Adipocyte (in vitro differentiated cells): ENCODE data around the gene FCN2.

Experiments used
- DNase-seq: peaks from one replicate; pipeline ENCODE4 v3.0.0-alpha.2; 2015; ENCODE audit warnings: low read depth
- H3K27me3 ChIP-seq: replicated peaks from 2 replicates; pipeline ENCODE4 v1.7.0; 2013; ENCODE audit warnings: mild to moderate bottlenecking, low read length, moderate library complexity; ENCODE audit not compliant: control insufficient read depth, insufficient read depth
- H3K36me3 ChIP-seq: 2 replicates; pipeline ENCODE4 v1.7.0; 2013; ENCODE audit warnings: low read length, mild to moderate bottlenecking, moderate library complexity; ENCODE audit not compliant: control insufficient read depth, insufficient read depth, severe bottlenecking
- H3K4me1 ChIP-seq: 2 replicates; pipeline ENCODE4 v1.7.0; 2013; ENCODE audit warnings: mild to moderate bottlenecking, low read length, moderate library complexity; ENCODE audit not compliant: control insufficient read depth, insufficient read depth
- H3K4me3 ChIP-seq: 2 replicates; pipeline ENCODE4 v1.7.0; 2013; ENCODE audit warnings: mild to moderate bottlenecking, low read length, moderate library complexity
- H3K9ac ChIP-seq: 2 replicates; pipeline ENCODE4 v1.7.0; 2013; ENCODE audit warnings: mild to moderate bottlenecking, low read length, moderate library complexity
- H3K9me3 ChIP-seq: 2 replicates; pipeline ENCODE4 v1.7.0; 2013; ENCODE audit warnings: mild to moderate bottlenecking, low read length, moderate library complexity; ENCODE audit not compliant: control insufficient read depth

FCN2 gene

DNA sequence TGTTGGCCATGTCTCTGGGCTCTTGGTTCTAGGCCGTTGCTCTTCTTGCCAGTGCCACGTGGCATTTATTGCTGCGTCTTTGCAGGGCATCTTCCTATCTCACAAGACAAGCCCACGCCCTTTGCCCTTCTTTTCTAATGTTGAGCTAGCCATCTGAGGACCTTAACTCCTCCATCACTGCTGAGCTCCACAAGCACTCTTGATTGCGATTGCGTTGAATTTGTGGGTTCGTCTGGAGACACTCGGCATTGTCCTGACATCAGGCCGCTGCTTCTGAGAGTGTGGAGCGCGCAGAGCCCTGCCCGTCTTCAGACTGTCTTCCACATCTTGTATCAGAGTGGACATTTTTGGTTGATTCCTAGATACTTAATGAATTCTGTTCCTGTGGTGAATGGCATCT, 51.6 kb downstream of the FCN2 start:
- H3K9ac ChIP-seq, result no peak overlapping the region
- DNase-seq, result no peak
- no peak overlapping the region for H3K4me3 ChIP-seq
- peaks cover 46% of the 10 kb centered on the region for H3K27me3 ChIP-seq
- H3K9me3 ChIP-seq, result no peaks in the 10 kb centered on the region
- no peaks in the 10 kb centered on the region for H3K4me1 ChIP-seq
- no peaks in the 10 kb centered on the region for H3K36me3 ChIP-seq

DNA sequence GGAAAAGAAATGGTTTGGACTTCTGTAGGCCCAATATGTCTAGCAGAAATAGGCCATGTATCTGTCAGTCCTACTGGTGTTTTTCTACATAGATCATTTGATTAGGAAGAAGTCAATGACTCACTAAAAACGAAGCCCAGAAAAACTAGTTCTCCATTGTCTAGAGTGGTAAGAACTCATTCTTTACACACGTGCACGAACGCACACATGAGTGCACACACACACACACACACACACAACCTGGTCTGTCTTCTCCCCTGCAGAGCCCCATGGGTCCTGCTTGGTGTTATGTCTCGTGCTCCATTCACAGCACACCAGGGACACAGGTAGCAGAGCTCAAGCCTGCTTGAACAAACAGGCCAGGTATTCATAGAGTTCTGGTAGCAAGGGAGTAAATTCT, 52.0 kb downstream of the FCN2 start:
- no peaks in the 10 kb centered on the region for H3K4me1 ChIP-seq
- DNase-seq, result no peak
- no peaks in the 10 kb centered on the region for H3K36me3 ChIP-seq
- no peak overlapping the region for H3K9ac ChIP-seq
- no peaks in the 10 kb centered on the region for H3K9me3 ChIP-seq
- no peak overlapping the region for H3K4me3 ChIP-seq
- peaks cover 50% of the 10 kb centered on the region for H3K27me3 ChIP-seq

DNA sequence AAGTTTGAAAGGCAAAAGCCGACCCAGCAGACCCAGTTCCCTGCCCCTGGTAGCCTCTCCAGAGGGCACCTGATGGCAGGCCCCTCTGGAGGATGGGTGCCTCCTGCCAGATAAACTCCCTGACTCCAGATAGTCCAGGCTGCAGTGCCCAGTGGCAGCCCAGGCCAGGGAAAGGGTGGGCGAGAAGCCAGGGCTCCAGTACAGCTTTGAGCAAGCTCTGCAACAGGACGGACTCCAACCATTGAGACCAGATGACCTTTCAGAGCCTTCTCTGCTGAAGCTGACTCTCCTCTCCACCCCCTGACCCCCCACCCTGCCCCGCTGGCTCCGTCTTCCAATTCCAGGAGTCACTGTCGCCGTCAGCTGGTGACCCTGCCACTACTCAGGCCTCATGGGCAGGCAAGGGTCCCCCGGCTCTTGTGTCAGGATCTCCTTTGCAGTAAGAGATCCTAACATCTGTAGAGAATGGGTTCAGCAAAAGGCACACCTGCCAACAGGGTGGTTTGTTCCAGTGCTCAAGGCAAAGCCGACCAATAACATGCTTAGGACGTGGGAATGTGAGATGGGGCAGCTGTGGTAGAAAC, 52.6 kb downstream of the FCN2 start:
- Histone ChIP-seq H3K4me3 (no peak overlapping the region), H3K4me1 (no peaks in the 10 kb centered on the region), H3K9ac (no peak overlapping the region), H3K27me3 (peaks cover 55% of the 10 kb centered on the region), H3K9me3 (no peaks in the 10 kb centered on the region), H3K36me3 (no peaks in the 10 kb centered on the region)
- no peak for DNase-seq

DNA sequence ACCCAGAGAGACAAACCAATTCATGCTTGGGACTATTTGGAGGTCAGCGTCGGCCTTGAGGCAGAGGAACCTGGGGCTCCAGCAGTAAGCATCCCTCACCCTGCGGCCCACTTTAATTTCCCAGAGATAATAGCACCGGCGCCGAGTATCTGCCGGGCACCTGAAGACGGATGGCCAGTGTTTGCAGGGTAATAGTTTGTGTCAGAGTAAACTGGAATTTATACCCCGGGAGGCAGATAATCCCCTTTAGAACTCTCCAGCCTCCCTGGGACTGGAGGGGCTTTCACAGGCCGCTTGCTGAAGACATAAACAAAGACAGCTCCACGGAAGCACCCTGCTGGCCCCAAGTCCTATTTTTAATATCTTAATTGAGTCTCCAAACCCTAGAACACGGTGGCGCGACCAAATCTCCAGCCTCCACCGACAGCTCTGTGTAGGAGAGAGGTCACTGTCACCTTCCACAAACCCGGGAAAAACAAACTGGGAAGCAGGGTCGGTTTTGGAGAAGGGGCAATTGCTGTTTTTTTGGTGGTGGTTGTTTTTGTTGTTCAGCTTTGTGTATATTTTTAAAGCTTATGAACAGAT, 54.5 kb downstream of the FCN2 start:
- DNase-seq, result no peak
- Histone ChIP-seq H3K4me1 (no peaks in the 10 kb centered on the region), H3K9ac (no peak overlapping the region), H3K36me3 (no peaks in the 10 kb centered on the region), H3K9me3 (no peaks in the 10 kb centered on the region), H3K4me3 (no peak overlapping the region), H3K27me3 (peaks cover 51% of the 10 kb centered on the region)

- H3K4me1 ChIP-seq, result no peaks in the 10 kb centered on the region
These were observed 55.2 kb downstream of the FCN2 start for GRCh38 chr9:134935701-134936345.

DNA sequence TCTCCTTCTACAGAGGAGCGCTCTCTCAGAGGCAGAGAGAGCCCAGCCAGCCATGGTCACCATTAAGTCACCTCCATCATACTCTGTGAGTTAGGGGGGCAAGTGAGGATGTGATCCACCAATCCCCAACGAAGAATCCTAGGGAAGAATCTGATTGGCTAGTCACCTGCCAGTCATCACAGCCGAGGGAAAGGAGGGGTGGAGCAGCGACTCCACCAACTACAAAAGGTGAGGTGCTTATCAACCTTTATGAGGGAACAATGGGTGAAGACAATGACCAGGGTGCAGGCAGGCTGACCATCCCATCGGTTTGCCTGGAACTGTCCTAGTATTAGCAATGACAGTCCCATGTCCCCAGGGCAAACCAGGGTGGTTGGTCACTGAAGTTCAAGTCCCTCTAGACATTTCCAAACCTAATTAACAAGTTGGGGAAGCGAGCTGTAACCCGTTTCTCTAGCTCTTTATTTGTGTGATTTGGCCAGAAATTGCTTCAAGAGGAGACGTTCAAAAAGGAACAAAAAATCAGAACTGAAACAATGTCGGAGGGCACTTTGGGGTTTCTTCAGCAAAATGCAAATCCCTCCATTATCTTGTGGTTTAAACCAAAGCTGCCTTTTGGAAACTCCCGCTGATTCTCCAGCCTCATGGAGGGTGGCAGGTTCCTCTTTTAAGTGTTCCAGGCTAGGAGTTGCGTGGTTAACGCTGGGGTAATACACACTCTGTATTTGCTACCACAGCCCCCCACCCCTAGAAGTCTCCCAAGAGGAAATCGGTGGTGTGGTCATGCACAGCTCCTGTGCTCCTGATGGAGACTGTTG, 55.9 kb downstream of the FCN2 start:
- DNase-seq, result no peak

More at GRCh38 chr9:134935701-134936345, 55.2 kb downstream of the FCN2 start:
- DNase-seq, result no peak
- Histone ChIP-seq H3K27me3 (peaks cover 54% of the 10 kb centered on the region), H3K4me3 (no peak overlapping the region), H3K9ac (no peak overlapping the region), H3K36me3 (no peaks in the 10 kb centered on the region), H3K9me3 (no peaks in the 10 kb centered on the region)

More for the DNA sequence above, 55.9 kb downstream of the FCN2 start:
- Histone ChIP-seq H3K9ac (no peak overlapping the region), H3K4me1 (no peaks in the 10 kb centered on the region), H3K36me3 (no peaks in the 10 kb centered on the region), H3K4me3 (no peak overlapping the region), H3K27me3 (peaks cover 50% of the 10 kb centered on the region), H3K9me3 (no peaks in the 10 kb centered on the region)
